ENCODE data around the gene TGM3.

DNA sequence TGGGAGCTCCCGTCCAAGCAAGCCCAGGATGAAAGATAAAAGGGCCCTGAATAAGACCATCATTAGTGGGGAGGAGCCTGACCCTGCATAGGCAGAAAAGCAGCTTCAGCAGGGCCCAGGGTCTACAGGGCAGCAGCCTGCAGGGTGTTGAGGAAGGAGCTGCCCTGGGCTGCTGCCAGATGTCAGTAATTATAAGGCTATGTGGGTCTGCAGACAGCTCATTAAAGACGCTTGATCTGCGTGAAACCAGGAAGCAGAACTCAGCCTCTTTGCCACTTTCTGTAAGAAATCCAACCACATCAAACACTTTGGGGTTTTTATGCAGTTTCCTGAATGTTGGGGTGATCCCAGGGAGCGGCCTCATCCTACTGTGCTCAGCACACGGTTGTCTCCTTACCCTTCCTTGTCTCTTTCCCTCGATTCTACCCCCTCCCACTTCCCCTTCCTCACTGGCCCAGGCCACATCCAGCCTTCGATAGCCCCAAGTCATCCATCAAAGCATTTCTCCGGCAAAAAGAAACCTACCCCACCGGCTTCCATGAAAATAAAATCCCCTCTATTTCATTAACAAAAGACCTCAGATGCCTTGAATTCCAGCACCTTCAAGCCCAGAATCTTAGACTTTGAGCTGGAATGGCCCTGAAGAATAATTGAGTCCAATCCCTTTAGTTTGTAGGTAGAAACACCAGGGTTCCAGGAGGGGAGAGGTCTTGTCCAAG, 83.9 kb downstream of the TGM3 start:
- TF ChIP-seq, protein P1, sequence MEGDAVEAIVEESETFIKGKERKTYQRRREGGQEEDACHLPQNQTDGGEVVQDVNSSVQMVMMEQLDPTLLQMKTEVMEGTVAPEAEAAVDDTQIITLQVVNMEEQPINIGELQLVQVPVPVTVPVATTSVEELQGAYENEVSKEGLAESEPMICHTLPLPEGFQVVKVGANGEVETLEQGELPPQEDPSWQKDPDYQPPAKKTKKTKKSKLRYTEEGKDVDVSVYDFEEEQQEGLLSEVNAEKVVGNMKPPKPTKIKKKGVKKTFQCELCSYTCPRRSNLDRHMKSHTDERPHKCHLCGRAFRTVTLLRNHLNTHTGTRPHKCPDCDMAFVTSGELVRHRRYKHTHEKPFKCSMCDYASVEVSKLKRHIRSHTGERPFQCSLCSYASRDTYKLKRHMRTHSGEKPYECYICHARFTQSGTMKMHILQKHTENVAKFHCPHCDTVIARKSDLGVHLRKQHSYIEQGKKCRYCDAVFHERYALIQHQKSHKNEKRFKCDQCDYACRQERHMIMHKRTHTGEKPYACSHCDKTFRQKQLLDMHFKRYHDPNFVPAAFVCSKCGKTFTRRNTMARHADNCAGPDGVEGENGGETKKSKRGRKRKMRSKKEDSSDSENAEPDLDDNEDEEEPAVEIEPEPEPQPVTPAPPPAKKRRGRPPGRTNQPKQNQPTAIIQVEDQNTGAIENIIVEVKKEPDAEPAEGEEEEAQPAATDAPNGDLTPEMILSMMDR (IDR thresholded peaks at IDR 0.05) = no peak
- TF ChIP-seq POLR2AphosphoS5 (IDR thresholded peaks at IDR 0.05) = no peak
